ENCODE results near the gene PNPLA4. TPM values are rescaled to one million over a fixed set of nuclear protein-coding genes. Genes with fewer than 3 reads are reported as not detected.

Gene PNPLA4
- polyA plus RNA-seq, 1 donor from 2014 or later = 24.0 TPM

GRCh38 chrX:7925867-7926472, 1.2 kb downstream of the PNPLA4 start:
- peaks cover 0 to 4% (median 0%) of the 10 kb centered on the region in 3 donors for H3K9me3 Mint-ChIP-seq
- peaks cover 6% of the 10 kb centered on the region for H3K36me3 Mint-ChIP-seq
- peak overlapping the region; percentile 38 to 99 (median 96) for H3K4me3 Mint-ChIP-seq
- H3K27me3 Mint-ChIP-seq = no peaks in the 10 kb centered on the region
- H3K4me1 Mint-ChIP-seq = peaks cover 7 to 16% (median 14%) of the 10 kb centered on the region in 3 donors
- peak overlapping the region in 2 of 3 donors; percentile 98 to 99 for H3K27ac Mint-ChIP-seq

- Mint-ChIP-seq H3K4me3 (no peak overlapping the region), H3K4me1 (peaks cover 0 to 10% (median 6%) of the 10 kb centered on the region in 3 donors), H3K9me3 (no peaks in the 10 kb centered on the region), H3K36me3 (peaks cover 20% of the 10 kb centered on the region), H3K27me3 (no peaks in the 10 kb centered on the region), H3K27ac (no peak overlapping the region)
These were observed 5.5 kb downstream of the PNPLA4 start for GRCh38 chrX:7921750-7922149.

DNA sequence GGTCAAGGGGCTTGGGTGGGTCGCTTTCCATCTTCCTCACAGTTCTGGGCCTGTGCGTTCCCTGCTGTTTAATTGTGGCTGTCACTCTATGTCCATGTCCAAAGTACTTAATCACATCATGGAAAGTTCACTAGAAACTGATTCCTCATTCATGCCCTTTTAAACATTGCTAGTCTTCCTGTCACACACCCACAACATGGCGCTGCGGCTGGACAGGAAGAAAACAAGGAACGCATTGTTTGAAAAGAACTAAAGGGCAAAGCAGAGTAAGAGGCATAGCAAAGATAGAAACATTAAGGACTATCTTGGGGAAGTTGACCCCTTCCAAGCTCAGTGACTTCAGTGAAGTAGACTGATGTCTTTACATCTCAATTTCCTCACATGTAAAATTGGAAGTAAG, 18.4 kb downstream of the PNPLA4 start:
- peaks cover 11% of the 10 kb centered on the region for H3K36me3 Mint-ChIP-seq
- no peaks in the 10 kb centered on the region for H3K9me3 Mint-ChIP-seq
- H3K4me1 Mint-ChIP-seq = peaks cover 0 to 4% (median 0%) of the 10 kb centered on the region in 3 donors
- H3K27ac Mint-ChIP-seq = no peak overlapping the region
- no peak overlapping the region for H3K4me3 Mint-ChIP-seq
- no peaks in the 10 kb centered on the region for H3K27me3 Mint-ChIP-seq

GRCh38 chrX:7904562-7904961, 22.7 kb downstream of the PNPLA4 start:
- Mint-ChIP-seq H3K4me1 (peaks cover 0 to 5% (median 0%) of the 10 kb centered on the region in 3 donors), H3K27ac (no peak overlapping the region), H3K4me3 (no peak overlapping the region), H3K27me3 (no peaks in the 10 kb centered on the region), H3K9me3 (no peaks in the 10 kb centered on the region), H3K36me3 (peaks cover 10% of the 10 kb centered on the region)

DNA sequence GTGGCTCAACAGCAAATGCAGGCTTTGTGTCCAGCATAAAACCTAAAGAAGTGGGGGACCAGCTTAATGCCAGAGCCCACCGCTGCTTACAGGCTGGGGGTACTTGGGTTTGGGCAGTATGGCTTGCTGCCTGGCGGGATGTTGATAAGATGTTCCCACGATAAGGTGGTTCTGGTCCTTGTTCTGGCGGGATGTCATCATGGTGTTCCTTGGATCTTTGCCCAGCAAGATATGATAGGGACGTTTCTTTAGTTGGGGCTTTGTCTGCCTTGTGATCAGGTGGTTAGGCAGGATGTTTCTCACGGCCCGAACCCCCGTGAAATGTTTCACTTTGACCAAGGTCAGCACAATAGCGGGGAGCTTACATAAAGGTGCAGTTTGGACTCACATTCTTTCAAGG, 35.3 kb downstream of the PNPLA4 start:
- H3K27me3 Mint-ChIP-seq = no peaks in the 10 kb centered on the region
- H3K36me3 Mint-ChIP-seq = peaks cover 5% of the 10 kb centered on the region
- H3K4me1 Mint-ChIP-seq = peaks cover 0 to 1% (median 0%) of the 10 kb centered on the region in 3 donors
- no peak overlapping the region for H3K4me3 Mint-ChIP-seq
- H3K27ac Mint-ChIP-seq = no peak overlapping the region
- H3K9me3 Mint-ChIP-seq = peaks cover 0 to under 1% (median 0%) of the 10 kb centered on the region in 3 donors

- Mint-ChIP-seq H3K27me3 (no peaks in the 10 kb centered on the region), H3K27ac (no peak overlapping the region), H3K9me3 (peaks cover 0 to 2% (median under 1%) of the 10 kb centered on the region in 3 donors), H3K4me1 (peaks cover 0 to 1% (median 0%) of the 10 kb centered on the region in 3 donors), H3K36me3 (peaks cover 2% of the 10 kb centered on the region), H3K4me3 (no peak overlapping the region)
These were observed 37.5 kb downstream of the PNPLA4 start for GRCh38 chrX:7889680-7890079.

DNA sequence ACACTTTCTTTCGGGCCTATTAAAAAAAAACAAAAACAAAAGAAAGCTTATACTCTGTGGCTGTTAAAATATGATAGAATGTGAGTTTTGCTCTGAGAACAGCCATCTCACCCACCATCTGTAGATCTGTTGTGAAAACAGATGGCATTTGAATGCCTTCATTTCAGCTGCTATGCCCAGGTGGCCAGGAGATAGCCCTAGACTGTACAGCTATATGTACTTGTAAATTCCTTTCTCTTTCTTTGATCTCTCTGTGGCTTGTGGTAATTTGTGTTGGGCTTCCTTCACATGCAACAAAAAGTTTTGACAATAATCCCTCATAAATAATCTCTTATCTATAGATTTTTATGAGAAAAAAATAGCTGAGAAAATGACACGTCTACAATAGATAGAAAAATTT, 38.1 kb downstream of the PNPLA4 start:
- H3K9me3 Mint-ChIP-seq = peaks cover 0 to 2% (median 2%) of the 10 kb centered on the region in 3 donors
- H3K27ac Mint-ChIP-seq = no peak overlapping the region
- H3K4me1 Mint-ChIP-seq = peaks cover 0 to 1% (median 0%) of the 10 kb centered on the region in 3 donors
- no peak overlapping the region for H3K4me3 Mint-ChIP-seq
- H3K27me3 Mint-ChIP-seq = no peaks in the 10 kb centered on the region
- H3K36me3 Mint-ChIP-seq = peaks cover 2% of the 10 kb centered on the region

- H3K27ac Mint-ChIP-seq = no peak overlapping the region
- H3K9me3 Mint-ChIP-seq = no peaks in the 10 kb centered on the region
- H3K4me3 Mint-ChIP-seq = no peak overlapping the region
These were observed 50.3 kb downstream of the PNPLA4 start for GRCh38 chrX:7876957-7877356.

DNA sequence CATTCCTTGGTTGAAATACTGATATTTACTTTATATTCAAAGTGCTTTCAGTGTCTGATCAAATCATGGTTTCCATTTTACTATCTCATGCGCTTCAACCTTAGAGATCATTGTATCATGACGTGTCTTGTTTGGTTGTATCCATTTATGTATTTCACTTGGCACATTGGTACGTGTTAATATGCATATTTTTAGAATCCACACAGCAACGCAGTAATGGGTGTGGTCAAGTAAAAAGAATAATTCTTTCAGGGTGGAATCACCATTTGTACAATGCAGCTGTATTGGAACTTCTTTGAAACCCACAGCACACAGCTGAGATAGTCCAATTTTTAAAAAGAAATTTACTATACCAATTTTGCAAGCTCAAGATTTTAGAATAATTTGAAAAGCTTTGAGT, 55.2 kb downstream of the PNPLA4 start:
- H3K4me3 Mint-ChIP-seq = no peak overlapping the region
- peaks cover 0 to 3% (median 0%) of the 10 kb centered on the region in 3 donors for H3K9me3 Mint-ChIP-seq
- H3K27ac Mint-ChIP-seq = no peak overlapping the region
- H3K27me3 Mint-ChIP-seq = no peaks in the 10 kb centered on the region
- H3K36me3 Mint-ChIP-seq = no peaks in the 10 kb centered on the region
- no peaks in the 10 kb centered on the region for H3K4me1 Mint-ChIP-seq

More at GRCh38 chrX:7876957-7877356, 50.3 kb downstream of the PNPLA4 start:
- no peaks in the 10 kb centered on the region for H3K4me1 Mint-ChIP-seq
- H3K36me3 Mint-ChIP-seq = no peaks in the 10 kb centered on the region
- peaks cover 3% of the 10 kb centered on the region for H3K27me3 Mint-ChIP-seq

DNA sequence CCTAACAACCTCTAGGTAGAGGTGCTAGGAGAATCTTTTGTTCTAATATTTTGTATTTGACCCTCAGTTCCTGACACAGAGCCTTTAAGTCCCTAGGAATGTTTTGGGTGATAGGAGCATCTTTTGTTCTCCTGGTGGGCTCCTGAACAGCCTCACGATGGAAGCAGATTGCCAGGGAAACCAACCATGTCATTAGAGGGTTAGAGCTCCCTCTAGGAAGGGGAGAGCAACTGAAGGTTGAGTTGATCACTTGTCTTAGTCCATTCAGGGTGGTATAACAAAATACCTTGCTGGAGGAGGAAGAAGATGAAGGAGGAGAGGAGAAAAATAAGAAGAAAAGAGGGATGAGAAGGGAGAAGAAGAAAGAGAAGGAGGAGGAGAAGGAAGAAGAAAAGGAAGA, 75.0 kb downstream of the PNPLA4 start:
- no peak overlapping the region for H3K4me3 Mint-ChIP-seq

More for the DNA sequence above, 75.0 kb downstream of the PNPLA4 start:
- H3K36me3 Mint-ChIP-seq = no peaks in the 10 kb centered on the region
- peaks cover 6% of the 10 kb centered on the region for H3K27me3 Mint-ChIP-seq
- peaks cover 0 to 2% (median 0%) of the 10 kb centered on the region in 3 donors for H3K4me1 Mint-ChIP-seq
- H3K9me3 Mint-ChIP-seq = no peaks in the 10 kb centered on the region
- no peak overlapping the region for H3K27ac Mint-ChIP-seq

Other genes with a start within 250 kb of the PNPLA4 start
- gene VCX, start 84.2 kb downstream of the PNPLA4 start, polyA plus RNA-seq = not detected
- not detected for gene VCX2, start 243.9 kb upstream of the PNPLA4 start, polyA plus RNA-seq